Hepatocyte (in vitro differentiated cells): Measurements from ENCODE around the gene NFKB2.

ENCODE experiments used
- EZH2 ChIP-seq: fragments of 200-600 bp; sonication (generic); IDR thresholded peaks from 2 replicates; pipeline ENCODE4 v1.6.1; 2016; ENCODE audit warnings: antibody characterized with exemption, mild to moderate bottlenecking, borderline replicate concordance
- EZH2phosphoT487 ChIP-seq: fragments of 200-600 bp; sonication (generic); IDR thresholded peaks from one replicate; pipeline ENCODE4 v1.6.1; 2018; ENCODE audit warnings: antibody characterized with exemption, mild to moderate bottlenecking, low read depth, moderate library complexity; ENCODE audit not compliant: unreplicated experiment, severe bottlenecking
- TF ChIP-seq, protein P1 (sequence below): fragments of 200-600 bp; sonication (generic); IDR thresholded peaks from 2 replicates; pipeline ENCODE4 v1.5.1; 2016; ENCODE audit warnings: antibody characterized with exemption, mild to moderate bottlenecking; ENCODE audit not compliant: poor library complexity

GRCh38 chr10:102431452-102432124 lies 36.1 kb downstream of the NFKB2 start:
- TF ChIP-seq, protein P1, sequence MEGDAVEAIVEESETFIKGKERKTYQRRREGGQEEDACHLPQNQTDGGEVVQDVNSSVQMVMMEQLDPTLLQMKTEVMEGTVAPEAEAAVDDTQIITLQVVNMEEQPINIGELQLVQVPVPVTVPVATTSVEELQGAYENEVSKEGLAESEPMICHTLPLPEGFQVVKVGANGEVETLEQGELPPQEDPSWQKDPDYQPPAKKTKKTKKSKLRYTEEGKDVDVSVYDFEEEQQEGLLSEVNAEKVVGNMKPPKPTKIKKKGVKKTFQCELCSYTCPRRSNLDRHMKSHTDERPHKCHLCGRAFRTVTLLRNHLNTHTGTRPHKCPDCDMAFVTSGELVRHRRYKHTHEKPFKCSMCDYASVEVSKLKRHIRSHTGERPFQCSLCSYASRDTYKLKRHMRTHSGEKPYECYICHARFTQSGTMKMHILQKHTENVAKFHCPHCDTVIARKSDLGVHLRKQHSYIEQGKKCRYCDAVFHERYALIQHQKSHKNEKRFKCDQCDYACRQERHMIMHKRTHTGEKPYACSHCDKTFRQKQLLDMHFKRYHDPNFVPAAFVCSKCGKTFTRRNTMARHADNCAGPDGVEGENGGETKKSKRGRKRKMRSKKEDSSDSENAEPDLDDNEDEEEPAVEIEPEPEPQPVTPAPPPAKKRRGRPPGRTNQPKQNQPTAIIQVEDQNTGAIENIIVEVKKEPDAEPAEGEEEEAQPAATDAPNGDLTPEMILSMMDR, result no peak
- no peak for TF ChIP-seq EZH2
- no peak for TF ChIP-seq EZH2phosphoT487
